Neural cell (in vitro differentiated cells): Measurements from ENCODE around the gene BARD1. TPM values are rescaled to one million over a fixed set of nuclear protein-coding genes. Genes with fewer than 3 reads are reported as not detected.

ENCODE experiments used
- H2AFZ ChIP-seq: fragments of 200-600, 300-800 bp; sonication (generic), shearing (Covaris generic); 2 replicates; pipeline ENCODE4 v1.6.0; 2014; ENCODE audit warnings: low read depth, mild to moderate bottlenecking, antibody characterized with exemption, low read length, moderate library complexity
- H3F3A ChIP-seq: fragments of 200-600 bp; shearing (Covaris generic); 2 replicates; pipeline ENCODE4 v1.6.1; 2016; ENCODE audit warnings: mild to moderate bottlenecking, moderate library complexity, mixed read lengths, antibody characterized with exemption, low read length; ENCODE audit not compliant: insufficient read depth, poor library complexity, severe bottlenecking
- H3K27ac ChIP-seq: fragments of 200-600, 300-800 bp; sonication (generic), shearing (Covaris generic); 2 replicates; pipeline ENCODE4 v1.5.1; 2014; ENCODE audit warnings: mild to moderate bottlenecking, low read length, moderate library complexity
- H3K27me3 ChIP-seq: fragments of 300-800, 200-600 bp; sonication (generic), shearing (Covaris generic); 2 replicates; pipeline ENCODE4 v1.6.0; 2014; ENCODE audit warnings: mild to moderate bottlenecking, low read depth, low read length, moderate library complexity; ENCODE audit not compliant: insufficient read depth
- H3K36me3 ChIP-seq: fragments of 300-800, 200-600 bp; sonication (generic), shearing (Covaris generic); 2 replicates; pipeline ENCODE4 v1.5.1; 2014; ENCODE audit warnings: mild to moderate bottlenecking, antibody characterized with exemption, low read length, moderate library complexity; ENCODE audit not compliant: insufficient read depth
- H3K4me2 ChIP-seq: fragments of 300-800, 200-600 bp; sonication (generic), shearing (Covaris generic); 2 replicates; pipeline ENCODE4 v1.6.0; 2014; ENCODE audit warnings: mild to moderate bottlenecking, low read length
- H3K4me3 ChIP-seq: fragments of 300-800, 200-600 bp; sonication (generic), shearing (Covaris generic); 2 replicates; pipeline ENCODE4 v1.5.1; 2014; ENCODE audit warnings: mild to moderate bottlenecking, low read length, moderate library complexity
- H3K79me2 ChIP-seq: fragments of 200-600 bp; shearing (Covaris generic); replicated peaks from 2 replicates; pipeline ENCODE4 v1.6.0; 2014; ENCODE audit warnings: mild to moderate bottlenecking, low read length, moderate library complexity; ENCODE audit not compliant: insufficient read depth
- H3K9ac ChIP-seq: fragments of 300-800, 200-600 bp; sonication (generic), shearing (Covaris generic); 2 replicates; pipeline ENCODE4 v1.6.1; 2016; ENCODE audit warnings: mild to moderate bottlenecking, low read length, mixed read lengths
- H3K9me2 ChIP-seq: fragments of 200-600 bp; shearing (Covaris generic); 2 replicates; pipeline ENCODE4 v1.6.1; 2016; ENCODE audit warnings: mild to moderate bottlenecking, low read length, mixed read lengths; ENCODE audit not compliant: insufficient read depth
- H3K9me3 ChIP-seq: fragments of 200-600, 300-800 bp; sonication (generic), shearing (Covaris generic); 2 replicates; pipeline ENCODE4 v1.6.1; 2016; ENCODE audit warnings: mild to moderate bottlenecking, mixed run types, low read length, moderate library complexity, mixed read lengths
- H4K20me1 ChIP-seq: fragments of 200-600 bp; shearing (Covaris generic); 2 replicates; pipeline ENCODE4 v1.6.1; 2016; ENCODE audit warnings: mild to moderate bottlenecking, mixed run types; ENCODE audit not compliant: insufficient read depth
- CTCF ChIP-seq: fragments of 450-650 bp; IDR thresholded peaks from 2 replicates; pipeline ENCODE4 v1.5.1; 2014; ENCODE audit warnings: antibody characterized with exemption, mild to moderate bottlenecking, moderate library complexity; ENCODE audit not compliant: poor library complexity, severe bottlenecking
- EP300 ChIP-seq: fragments of 450-650 bp; conservative IDR thresholded peaks from 2 replicates; pipeline ENCODE4 v1.6.1; 2014; ENCODE audit warnings: antibody characterized with exemption, mild to moderate bottlenecking, moderate library complexity; ENCODE audit not compliant: poor library complexity, severe bottlenecking
- EZH2 ChIP-seq: fragments of 200-600, 300-800 bp; shearing (Covaris generic), sonication (generic); IDR thresholded peaks from 2 replicates; pipeline ENCODE4 v1.6.1; 2014; ENCODE audit warnings: antibody characterized with exemption, low read length, borderline replicate concordance, mild to moderate bottlenecking; ENCODE audit not compliant: insufficient read depth, poor library complexity, severe bottlenecking
- MXI1 ChIP-seq: fragments of 450-650 bp; conservative IDR thresholded peaks from 2 replicates; pipeline ENCODE4 v1.6.1; 2014; ENCODE audit warnings: antibody characterized with exemption, mild to moderate bottlenecking; ENCODE audit not compliant: poor library complexity, severe bottlenecking
- POLR2AphosphoS5 ChIP-seq: IDR thresholded peaks from 2 replicates; pipeline ENCODE4 v1.6.1; 2012
- RAD21 ChIP-seq: fragments of 450-650 bp; conservative IDR thresholded peaks from 2 replicates; pipeline ENCODE4 v1.6.1; 2014; ENCODE audit warnings: antibody characterized with exemption, mild to moderate bottlenecking, moderate library complexity
- SMC3 ChIP-seq: fragments of 450-650 bp; conservative IDR thresholded peaks from 2 replicates; pipeline ENCODE4 v1.6.1; 2014; ENCODE audit warnings: antibody characterized with exemption, mild to moderate bottlenecking, moderate library complexity; ENCODE audit not compliant: poor library complexity
- TAF1 ChIP-seq: IDR thresholded peaks from 2 replicates; pipeline ENCODE4 v1.6.1; 2012; ENCODE audit warnings: low read depth
- polyA plus RNA-seq: library from polyadenylated mRNA; depleted of rRNA; stranded (reverse); fragments of >200 nt; gene quantifications from 2 replicates; pipeline ENCODE4 v1.2.3, GENCODE V29; 2014
- TF ChIP-seq, protein P1 (sequence below): IDR thresholded peaks from 2 replicates; pipeline ENCODE4 v1.6.1; 2012; ENCODE audit warnings: borderline replicate concordance

BARD1 gene
- polyA plus RNA-seq, 1 donor from 2014 or later: 0.57 TPM

DNA sequence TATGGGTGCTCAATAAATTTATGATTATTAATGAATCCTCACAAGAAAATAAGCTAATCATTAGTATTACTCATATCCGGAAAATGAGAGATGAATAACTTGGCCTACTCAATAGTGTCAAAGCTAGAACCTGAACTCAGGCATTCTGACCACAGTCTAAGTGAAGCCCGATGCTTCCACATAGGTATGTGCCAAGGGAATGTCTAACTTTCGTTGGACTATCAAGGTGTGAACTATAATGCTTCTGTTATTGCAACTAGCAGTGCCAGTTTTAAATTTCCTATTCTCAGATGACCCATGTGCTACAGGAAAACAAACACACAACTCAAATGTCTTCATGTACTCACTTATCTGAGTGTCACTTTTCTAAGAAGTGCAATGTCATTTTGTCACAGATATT is 1.8 kb downstream of the BARD1 start:
- H2AFZ ChIP-seq: no peak overlapping the region
- H3K9ac ChIP-seq: no peak overlapping the region
- no peaks in the 10 kb centered on the region for H3K9me3 ChIP-seq
- H3K4me2 ChIP-seq: no peak overlapping the region
- no peak overlapping the region for H3K27ac ChIP-seq
- no peaks in the 10 kb centered on the region for H4K20me1 ChIP-seq
- TF ChIP-seq TAF1: no peak
- TF ChIP-seq RAD21: no peak
- TF ChIP-seq MXI1: no peak
- no peak for TF ChIP-seq POLR2AphosphoS5
- TF ChIP-seq CTCF: no peak
- TF ChIP-seq SMC3: no peak
- no peak for TF ChIP-seq EZH2
- TF ChIP-seq, protein P1, sequence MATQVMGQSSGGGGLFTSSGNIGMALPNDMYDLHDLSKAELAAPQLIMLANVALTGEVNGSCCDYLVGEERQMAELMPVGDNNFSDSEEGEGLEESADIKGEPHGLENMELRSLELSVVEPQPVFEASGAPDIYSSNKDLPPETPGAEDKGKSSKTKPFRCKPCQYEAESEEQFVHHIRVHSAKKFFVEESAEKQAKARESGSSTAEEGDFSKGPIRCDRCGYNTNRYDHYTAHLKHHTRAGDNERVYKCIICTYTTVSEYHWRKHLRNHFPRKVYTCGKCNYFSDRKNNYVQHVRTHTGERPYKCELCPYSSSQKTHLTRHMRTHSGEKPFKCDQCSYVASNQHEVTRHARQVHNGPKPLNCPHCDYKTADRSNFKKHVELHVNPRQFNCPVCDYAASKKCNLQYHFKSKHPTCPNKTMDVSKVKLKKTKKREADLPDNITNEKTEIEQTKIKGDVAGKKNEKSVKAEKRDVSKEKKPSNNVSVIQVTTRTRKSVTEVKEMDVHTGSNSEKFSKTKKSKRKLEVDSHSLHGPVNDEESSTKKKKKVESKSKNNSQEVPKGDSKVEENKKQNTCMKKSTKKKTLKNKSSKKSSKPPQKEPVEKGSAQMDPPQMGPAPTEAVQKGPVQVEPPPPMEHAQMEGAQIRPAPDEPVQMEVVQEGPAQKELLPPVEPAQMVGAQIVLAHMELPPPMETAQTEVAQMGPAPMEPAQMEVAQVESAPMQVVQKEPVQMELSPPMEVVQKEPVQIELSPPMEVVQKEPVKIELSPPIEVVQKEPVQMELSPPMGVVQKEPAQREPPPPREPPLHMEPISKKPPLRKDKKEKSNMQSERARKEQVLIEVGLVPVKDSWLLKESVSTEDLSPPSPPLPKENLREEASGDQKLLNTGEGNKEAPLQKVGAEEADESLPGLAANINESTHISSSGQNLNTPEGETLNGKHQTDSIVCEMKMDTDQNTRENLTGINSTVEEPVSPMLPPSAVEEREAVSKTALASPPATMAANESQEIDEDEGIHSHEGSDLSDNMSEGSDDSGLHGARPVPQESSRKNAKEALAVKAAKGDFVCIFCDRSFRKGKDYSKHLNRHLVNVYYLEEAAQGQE: no peak
- TF ChIP-seq EP300: no peak
- peaks cover 19% of the 10 kb centered on the region for H3K79me2 ChIP-seq
- H3K9me2 ChIP-seq: no peaks in the 10 kb centered on the region
- H3K27me3 ChIP-seq: peaks cover 11% of the 10 kb centered on the region
- no peaks in the 10 kb centered on the region for H3K36me3 ChIP-seq
- no peaks in the 10 kb centered on the region for H3F3A ChIP-seq
- no peak overlapping the region for H3K4me3 ChIP-seq

DNA sequence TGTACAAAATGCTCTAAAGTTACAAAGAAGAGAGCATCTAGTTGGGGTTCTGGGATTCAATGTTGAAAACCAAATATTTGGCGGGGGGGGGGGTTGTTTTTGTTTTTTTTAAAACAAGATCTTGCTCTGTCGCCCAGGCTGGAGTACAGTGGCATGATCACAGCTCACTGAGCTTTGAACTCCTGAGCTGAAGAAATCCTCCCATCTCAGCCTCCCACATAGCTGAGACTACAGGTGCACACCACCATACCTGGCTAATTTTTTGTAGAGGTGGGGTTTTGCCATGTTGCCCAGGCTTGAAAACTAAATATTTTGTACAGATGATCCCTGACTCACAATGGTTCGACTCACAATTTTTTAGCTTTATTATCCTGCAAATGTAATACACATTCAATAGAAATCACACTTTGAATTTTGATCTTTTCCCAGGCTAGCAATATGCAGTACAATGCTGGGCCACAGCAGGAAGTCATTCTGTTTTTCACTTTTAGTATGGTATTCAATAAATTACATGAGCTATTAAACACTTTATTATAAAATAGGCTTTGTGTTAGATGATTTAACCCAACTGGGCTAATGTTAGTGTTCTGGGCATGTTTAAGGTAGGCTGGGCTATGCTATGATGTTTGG is 7.6 kb downstream of the BARD1 start:
- H3K27me3 ChIP-seq: no peaks in the 10 kb centered on the region
- H3F3A ChIP-seq: no peaks in the 10 kb centered on the region
- no peak overlapping the region for H2AFZ ChIP-seq
- H3K9me3 ChIP-seq: no peaks in the 10 kb centered on the region
- H4K20me1 ChIP-seq: no peaks in the 10 kb centered on the region
- TF ChIP-seq SMC3: no peak
- no peak for TF ChIP-seq TAF1
- H3K4me2 ChIP-seq: no peak overlapping the region
- H3K9me2 ChIP-seq: no peaks in the 10 kb centered on the region
- H3K27ac ChIP-seq: no peak overlapping the region
- no peak overlapping the region for H3K9ac ChIP-seq
- H3K36me3 ChIP-seq: no peaks in the 10 kb centered on the region
- peaks cover 12% of the 10 kb centered on the region for H3K79me2 ChIP-seq
- no peak overlapping the region for H3K4me3 ChIP-seq
